Stimulated activated naive CD8-positive, alpha-beta T cell treated with anti-CD3 and anti-CD28 coated beads, Interleukin-15, Interleukin-2, amounts not matched to agents 100 U/mL and 50 U/mL, for 24 hours (primary cell): ENCODE measurements around the gene ZNG1B.
A peak's percentile ranks its signal among the peaks of the same experiment; 100 is the strongest.
"Not testable (repeated sequence)": the region's sequence is repeated elsewhere in the genome, so short reads cannot be mapped to it uniquely, and the experiment has no call there.

Experiments
- ATAC-seq: fragments of 150-1000 bp; cut with Tn5 transposase; one replicate; pipeline ENCODE4 v1.10.0; 2021
- DNase-seq: peaks from one replicate; pipeline ENCODE4 v3.0.0; 2021

ZNG1B gene

DNA sequence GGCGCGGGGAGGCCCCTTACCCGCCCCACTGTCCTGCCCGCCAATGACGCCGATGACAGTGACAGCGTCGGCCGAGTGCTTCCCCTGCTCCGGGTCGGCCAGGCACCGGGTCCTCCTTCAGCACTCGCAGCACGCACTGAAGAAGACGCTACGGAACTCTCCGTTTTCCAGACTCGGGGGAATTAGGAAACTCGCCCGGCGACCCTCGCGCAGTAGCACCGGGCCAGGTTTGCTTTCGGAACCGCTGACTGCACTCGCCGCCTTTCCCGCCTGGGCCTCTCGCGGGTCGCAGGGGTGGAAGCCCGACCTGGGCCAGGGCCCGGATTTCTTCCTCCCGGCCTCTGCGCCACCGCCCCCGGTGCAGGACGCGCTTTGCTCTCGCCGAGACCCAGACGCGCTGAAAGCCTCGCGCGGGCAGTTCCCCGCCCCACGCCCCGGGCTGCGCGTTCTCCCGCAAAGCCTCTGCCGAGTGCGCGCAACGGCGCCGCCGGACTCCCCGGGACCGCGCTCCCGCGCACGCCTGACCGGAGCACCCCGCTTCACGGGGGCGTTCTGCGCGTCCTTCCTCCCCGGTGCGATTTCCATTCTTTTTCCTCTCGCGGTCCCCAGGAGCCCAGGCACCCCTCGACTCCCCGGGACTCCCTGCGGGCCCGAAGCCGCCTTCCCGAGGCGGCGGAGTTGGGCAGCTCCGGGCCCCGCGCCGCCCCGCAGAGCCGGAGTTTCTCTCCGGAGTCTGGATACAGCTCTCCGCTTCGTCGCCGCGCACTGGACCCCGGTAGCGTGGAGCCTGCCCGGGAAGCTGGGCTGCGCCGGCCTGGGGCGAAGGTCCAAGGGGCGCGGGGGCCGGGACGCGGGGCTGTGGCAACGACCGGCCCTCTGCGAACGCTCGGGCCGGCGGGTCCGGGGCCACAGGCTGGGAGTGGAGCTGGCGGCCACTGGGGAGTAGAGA, 65.9 kb downstream of the ZNG1B start:
- peak; percentile 52 for DNase-seq
- ATAC-seq, result peak; percentile 84

DNA sequence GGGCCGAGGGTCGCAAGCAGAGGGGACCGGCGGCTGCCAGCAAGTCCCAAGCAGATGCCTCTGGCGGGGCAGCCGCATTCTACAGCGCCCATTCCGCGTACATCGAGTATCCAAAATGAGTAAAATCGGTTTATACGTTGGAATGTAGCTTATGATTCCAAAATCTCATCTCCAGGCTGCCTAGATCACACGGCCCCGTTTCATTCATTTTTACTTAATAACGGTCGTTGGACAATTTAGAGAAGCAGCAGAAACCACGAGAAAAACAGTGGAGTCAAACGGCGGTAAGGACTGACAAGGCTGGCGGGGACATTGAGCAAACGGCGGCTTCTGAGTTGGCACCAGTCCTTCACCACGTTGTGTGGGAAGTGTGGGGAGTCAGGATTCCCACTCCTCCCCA, 66.6 kb downstream of the ZNG1B start:
- DNase-seq, ATAC-seq: not testable (repeated sequence)

DNA sequence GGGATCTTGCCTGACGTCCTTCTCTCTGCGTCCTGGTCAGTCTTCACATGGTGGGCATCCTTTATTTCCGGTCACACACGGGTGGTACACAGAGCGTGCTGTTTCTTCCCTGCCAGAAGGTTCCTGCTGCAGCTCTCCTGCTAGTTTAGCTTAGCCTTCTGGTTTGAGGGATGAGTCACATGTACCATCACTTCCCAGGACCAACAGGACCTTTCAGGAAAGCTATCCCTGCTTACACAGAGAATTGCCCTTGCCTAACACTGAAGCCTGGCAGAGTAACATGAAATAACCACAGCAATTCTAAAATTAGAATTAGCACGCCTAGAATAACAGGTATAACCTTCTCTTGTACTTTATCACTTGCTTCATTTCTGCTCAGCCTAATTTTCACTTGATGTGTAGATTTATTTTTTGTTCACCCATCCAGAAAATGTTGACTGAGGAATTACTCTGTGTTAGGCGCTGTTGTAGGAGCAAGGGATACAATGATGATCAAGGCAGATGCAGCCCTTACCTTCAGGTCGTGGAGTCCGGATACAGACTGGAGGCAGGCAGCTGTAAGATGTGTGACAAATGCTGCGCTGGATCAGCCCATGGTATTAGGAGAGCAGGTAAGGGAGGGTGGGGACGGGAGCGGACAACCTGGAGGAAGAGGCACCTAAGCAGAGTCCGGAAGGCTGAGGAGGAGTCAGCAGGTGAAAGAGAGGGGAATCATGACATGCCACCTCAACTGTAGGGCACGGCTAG, 70.1 kb downstream of the ZNG1B start:
- DNase-seq, ATAC-seq: not testable (repeated sequence)

DNA sequence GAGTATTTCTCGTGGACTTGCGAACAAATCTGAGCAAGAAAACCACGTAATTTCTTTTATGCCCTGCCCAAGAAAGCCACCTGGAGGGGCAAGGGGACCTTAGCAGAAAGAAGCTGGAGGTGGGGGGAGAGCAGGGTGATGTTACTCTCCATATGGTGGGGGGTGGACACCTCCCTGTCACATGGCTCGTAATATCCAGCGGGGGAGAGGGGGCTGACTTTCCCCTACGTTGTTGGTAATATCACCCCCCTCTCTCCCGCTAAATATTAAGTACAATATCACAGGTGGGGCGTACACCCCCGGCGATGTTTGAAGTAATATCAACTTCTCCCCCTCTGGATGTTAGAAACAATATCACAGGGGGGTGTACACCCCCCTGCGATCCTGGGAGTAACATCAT, 70.7 kb downstream of the ZNG1B start:
- DNase-seq, ATAC-seq: not testable (repeated sequence)

DNA sequence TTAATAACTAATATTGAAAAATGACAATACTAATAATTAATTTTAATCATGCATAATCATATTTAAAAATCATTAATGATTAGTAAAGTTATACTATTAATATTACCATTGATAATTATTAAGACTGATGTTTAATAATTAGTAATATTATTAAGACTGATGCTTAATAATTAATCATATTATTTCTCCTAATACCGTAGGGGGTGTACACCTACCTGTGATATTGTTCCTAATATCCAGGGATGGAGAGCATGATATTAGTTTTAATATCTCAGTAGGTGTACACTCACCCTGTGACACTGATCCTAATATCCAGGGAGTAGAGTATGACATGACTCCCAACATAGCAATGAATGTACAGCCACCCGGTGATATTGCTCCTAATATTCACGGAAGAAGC, 73.4 kb downstream of the ZNG1B start:
- ATAC-seq, DNase-seq: not testable (repeated sequence)

DNA sequence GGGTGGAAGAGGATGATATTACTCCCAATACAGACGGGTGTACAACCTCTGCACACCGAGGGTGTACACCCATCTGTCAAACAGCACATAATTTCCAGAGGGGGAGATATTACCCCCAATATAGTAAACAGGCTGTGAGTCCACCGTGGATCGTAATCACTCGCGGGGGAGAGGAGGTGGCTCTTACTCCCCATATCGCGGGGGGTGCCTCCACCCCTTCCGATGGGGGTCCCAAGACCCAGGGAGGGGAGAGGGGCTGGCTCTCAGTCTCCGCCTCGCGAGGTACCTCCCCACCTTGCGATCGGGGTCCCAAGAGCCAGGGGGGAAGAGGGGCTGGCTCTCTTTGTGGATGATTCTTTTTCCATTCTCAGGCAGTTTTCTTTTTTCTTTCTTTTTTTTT, 74.4 kb downstream of the ZNG1B start:
- not testable (repeated sequence) for DNase-seq, ATAC-seq

DNA sequence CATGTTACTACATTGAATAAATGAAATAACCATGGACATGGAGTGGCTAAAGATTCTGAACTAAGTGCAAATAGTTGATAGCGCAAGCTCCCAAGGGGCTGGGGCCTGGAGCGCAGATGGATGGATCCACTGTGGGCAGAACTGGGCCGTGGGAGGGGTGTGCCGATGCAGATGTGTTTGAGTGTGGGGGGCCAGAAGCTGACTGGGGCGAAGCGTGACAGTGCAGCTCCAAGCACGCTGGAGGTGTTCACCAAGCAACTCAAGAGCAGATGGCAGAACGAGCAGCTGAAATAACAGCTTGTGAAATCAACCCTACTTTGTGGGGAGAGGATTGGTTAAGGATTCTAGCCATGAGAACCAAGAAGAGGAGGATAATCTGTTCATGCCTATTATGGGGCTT, 78.0 kb downstream of the ZNG1B start:
- DNase-seq, ATAC-seq: not testable (repeated sequence)

DNA sequence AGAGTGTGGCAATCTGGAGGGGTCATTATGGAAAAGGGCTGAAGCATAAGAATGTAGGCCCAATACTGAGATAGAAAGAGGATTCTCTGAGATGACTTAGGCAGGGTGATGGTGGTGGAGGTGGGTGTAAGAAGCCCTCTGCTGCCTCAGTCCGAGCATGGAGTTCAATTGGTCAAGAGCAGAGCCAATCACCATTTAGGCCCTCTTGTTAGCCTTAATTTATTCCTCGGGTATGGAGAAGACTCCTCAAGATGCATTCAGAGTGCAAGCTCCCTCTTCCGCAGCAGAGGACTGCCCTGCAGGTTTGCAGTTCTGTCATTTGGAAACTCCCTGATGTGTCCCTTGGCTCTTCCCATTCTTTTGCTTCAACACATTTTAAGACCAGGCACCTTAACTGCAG, 78.5 kb downstream of the ZNG1B start:
- ATAC-seq, DNase-seq: not testable (repeated sequence)

DNA sequence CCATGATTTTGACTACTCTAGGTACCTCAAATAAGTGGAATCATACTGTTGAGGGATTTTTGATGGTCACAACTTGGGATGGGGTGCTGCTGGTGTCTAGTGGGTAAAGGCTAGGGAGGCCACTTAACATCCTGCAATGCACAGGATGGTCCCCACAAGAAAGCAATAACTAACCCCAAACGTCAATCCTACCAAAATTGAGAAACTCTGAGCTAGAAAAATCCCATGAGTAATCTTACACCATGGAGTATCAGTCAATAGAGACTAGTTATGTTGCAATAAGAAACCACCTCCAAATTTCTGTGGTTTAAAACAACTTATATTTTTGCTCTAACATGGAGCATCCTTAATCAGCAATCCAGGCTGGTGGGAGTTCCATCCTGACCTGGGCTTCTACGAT, 79.5 kb downstream of the ZNG1B start:
- not testable (repeated sequence) for DNase-seq, ATAC-seq

DNA sequence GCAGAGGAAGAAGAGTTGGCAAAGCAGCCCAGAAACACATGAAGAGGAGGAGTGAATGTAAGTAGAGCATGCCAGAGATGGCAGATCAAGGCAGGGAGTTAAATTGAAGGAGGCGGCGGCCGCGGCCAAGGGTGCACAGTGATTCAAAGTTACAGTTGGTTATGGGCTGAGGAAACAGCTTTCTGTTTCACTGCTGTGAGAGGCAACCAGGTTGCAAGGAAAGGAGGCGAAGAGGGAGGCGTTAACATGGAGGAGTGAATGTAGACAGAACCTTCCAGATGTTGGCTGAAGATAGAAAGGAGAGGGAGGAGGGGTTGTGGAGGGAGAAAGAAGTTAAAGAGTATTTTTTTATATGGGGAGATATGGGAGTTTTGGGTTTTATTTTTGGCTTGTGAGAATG, 83.3 kb downstream of the ZNG1B start:
- peak; percentile 23 for ATAC-seq
- not testable (repeated sequence) for DNase-seq

DNA sequence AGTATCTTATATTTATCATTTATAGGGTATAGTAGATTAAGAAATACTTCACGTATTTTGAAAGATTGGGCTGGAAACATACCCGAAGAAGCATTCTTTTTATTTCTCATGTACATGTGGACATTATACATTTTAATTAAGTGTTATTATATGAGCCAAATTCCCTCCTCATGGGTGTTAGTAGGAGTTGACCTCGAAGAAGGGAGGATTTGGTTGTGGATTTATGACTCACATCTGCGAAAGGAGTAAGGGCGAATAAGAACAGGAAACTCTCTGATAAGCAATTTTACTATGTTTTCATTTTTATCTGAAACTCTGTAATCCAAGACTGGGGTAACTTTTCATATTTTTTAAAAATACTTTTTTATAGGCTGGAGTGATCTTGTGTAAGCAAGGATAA, 84.0 kb downstream of the ZNG1B start:
- not testable (repeated sequence) for ATAC-seq, DNase-seq

DNA sequence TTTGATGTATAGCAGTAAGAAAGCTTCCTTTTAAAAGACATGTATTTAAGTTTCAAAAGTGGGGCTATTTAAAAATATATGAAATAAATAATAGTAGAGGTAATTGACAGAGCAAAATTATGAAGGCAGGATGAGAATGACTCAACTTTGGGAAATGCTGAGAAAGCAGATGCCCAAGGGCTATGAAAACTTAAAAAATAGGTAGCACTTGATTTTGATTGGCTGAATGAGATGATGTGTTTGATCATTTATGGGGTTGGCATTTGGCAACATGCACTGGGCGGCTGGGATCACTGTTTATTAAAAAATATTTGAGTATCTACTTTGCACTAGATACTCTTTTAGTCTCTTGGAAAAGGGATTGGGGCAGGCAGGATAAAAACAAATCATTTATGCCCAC, 87.5 kb downstream of the ZNG1B start:
- not testable (repeated sequence) for DNase-seq, ATAC-seq

DNA sequence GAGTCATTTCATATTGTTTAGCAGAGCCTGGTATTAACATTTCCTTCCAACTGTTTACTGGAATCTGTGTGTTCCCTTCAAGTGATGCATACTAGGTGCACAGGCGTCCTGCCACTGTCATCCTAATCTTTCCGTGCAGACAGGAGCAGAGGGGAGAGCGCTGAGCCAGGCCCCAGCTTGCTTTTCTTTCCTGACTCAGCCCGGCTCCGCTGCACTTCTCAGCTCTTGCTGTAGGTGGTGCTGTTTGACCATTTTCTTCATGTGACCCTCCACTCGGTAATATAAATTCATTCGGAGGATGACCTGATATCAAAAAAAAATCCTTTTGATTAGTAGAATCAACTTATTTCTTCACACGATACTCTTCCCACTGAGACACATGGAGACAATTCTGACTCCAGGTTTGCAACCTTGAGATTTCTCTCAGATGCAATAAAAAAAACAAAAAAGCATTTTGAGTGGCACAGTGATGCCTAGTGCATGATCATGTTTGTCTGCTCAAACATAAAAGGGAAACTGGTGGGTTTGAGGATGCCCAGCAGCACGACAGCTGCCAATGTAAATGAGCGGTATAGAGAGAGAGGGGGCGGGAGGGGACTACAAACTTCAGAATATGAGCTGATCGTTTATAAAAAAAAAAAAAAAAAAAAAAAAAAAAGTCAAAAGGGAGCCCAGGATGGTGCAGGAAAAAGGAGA, 90.0 kb downstream of the ZNG1B start:
- DNase-seq, result not testable (repeated sequence)
- peak; percentile 73 for ATAC-seq

DNA sequence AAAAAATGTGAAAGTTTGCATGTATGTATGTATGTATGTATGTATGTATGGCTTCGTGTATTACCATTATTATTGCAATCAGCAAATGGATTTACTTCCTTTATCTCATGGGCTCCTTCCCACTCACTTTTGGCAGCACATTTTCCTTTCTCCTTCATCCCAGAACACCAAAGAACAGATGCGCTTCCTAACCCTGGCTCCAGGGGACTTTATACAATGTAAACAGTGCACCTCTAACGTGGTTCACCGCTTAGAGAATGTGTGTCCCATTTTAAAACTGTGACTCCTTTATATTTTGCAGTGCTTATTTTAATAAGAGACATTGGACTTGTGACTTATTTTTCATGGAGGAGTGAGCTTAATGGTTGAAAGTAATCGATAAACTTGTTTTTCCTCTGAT, 90.6 kb downstream of the ZNG1B start:
- not testable (repeated sequence) for ATAC-seq

DNA sequence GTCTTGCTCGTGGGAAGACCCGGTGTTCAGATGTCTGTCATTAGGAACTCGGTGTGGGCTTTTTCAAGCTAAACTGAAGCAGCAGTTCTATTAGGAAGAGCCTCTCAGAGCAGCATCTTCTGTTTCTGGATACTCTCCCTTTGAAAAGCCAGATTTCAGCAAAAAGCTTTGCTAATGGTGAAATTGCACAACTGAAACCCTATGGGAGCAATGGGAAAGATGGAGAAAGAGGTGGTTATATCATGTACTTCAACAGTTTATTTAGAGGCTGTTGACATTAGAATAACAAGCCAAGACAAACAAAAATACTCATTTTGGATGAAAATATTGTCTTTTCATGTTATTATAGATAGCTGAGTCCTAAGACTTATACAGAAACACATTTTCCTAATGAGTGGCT, 91.4 kb downstream of the ZNG1B start:
- DNase-seq, ATAC-seq: not testable (repeated sequence)

More for the DNA sequence above, 90.6 kb downstream of the ZNG1B start:
- not testable (repeated sequence) for DNase-seq

DNA sequence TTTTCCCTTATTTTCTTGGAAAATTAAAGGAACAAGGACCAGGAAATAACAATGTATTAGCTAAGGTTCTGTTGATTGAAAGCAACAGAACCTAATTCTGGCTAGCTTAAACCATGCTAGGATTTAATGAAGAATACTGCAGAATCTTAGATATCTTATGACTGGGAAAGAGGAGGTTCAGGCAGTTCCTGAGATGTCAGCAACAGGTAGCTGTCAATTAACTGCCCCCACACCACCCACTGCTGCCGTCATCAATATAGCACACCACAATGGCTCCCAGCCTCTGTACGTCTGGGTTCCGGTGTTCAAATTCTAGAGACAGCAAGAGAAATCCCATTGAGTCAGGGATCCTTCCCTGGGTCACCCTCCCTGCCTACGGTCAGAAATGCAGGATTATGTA, 95.5 kb downstream of the ZNG1B start:
- not testable (repeated sequence) for DNase-seq, ATAC-seq

DNA sequence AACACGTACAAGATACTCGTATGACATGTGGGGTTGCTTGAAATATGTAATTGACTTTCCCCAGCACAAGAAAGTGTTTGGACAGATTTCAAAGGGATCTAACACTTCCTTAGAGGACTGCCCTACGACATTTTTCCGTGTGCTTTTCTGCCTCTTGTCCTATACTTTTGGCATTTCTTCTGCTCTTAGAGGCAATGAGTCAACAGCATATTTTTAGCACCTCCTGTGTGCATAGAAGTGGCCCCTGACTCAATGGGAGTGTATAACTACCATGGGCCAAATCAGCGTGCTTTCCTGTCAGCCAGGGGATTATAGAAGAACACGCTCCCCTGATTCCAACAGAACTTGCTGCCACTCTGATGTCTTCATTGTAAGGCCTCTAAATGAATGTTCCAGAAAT, 99.1 kb downstream of the ZNG1B start:
- not testable (repeated sequence) for DNase-seq, ATAC-seq

DNA sequence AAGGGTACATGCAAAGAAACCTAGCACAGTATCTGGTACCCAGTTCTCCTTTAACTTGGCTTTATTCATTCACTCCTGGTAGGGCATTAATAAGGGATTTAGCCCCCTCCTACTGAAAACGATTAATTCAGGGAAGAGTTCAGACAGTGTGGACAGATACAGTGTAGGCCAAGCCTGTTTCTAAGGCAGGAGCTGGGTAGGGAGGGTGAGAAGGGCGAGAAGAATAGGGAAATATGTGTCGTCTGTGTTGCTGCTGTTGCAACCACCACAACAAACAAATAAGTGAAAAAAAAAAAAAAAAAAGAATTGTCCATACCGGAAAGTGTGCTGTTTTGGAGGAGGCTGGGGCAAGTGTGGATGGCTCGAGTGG, 103.3 kb downstream of the ZNG1B start:
- ATAC-seq, DNase-seq: not testable (repeated sequence)

DNA sequence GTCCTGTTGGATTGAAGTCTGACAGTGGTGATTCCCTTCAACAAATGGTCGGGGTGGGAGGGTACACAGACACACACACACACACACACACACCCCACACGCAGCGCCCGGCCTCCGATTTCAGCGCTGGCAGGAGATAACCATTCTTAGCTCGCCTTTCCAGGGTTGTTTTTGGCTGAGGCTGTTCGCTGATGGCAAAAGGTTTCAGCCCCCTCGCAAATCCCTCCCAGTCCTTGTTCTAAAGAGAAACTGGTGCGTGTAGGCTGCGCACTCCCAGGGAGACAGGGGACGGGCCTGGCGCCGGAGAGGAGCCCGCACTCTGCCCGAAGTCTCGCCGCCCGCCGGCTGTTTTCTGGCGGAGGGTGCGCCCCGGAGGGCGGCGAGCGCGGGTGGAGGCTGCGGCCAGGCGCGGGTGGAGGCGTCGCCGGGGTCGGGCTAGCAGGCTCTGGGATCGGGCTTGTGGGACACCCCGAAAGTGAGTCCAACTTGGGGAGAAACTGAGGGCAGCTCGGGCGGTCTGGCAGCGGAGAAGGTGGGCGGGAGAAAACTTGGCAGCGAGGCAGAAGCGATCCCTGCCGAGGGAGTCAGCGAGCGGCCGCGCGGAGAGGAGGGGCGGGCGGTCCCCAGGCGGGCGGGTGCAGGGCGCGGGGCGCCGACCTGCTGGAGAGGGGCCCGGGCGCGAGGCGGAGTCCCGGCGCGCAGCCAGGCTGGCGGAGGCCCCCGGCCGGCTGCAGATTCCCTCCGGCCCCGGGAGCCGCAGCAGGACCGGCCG, 103.9 kb downstream of the ZNG1B start:
- DNase-seq (peak; percentile 38), ATAC-seq (peak; percentile 64)

DNA sequence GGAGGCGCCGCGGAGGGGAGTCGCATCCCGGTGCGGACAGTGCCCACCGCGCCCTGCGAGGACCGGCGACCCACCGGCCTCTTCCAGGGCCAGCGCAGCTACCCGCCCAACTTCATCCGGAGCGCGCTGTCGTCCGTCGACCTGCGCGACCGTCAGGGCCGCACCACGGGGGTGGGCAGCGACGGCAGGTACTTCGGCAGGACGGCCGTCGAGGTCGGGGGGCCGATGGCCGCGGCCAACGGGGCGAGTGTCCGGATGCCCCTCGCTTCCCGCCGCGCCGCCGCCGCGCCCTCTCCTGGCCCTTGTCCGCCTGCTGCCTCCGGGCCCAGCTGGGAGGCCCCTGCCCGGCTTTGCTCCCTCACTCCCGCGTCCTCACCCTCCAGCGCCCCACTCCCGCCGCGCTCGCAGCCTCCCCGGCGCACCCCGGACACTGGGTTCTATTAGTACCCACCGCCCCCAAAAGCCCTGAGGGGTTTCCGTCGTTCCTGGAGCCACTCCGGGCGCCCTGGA, 104.5 kb downstream of the ZNG1B start:
- ATAC-seq, result not testable (repeated sequence)
- DNase-seq, result peak; percentile 4

DNA sequence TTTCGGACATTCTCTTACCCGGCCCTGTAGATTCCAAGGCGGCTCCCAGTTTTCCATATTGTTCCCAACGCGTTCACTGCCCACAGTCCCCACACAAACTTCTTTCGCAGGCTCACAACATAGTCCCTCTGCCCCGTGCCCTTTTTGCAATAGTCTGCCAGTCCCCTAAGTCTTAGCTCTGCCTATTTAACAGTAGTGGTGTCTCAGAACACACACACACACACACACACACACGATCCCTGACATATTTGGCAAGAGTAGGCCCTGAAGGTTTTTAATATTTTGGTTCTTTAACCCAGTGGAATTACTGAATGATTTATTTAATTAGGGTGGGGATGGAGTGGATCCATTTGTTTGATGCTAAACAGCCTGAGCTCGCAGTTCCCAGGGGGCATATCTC, 105.0 kb downstream of the ZNG1B start:
- not testable (repeated sequence) for ATAC-seq

More for the DNA sequence above, 105.0 kb downstream of the ZNG1B start:
- DNase-seq, result not testable (repeated sequence)
